Trophoblast cell (in vitro differentiated cells and primary cell): Measurements from ENCODE around the gene PTPRT.

Source experiments
- DNase-seq, 2 donors: peaks; one replicate each; pipeline ENCODE4 v3.0.0-alpha.2; 2016
- H2AFZ ChIP-seq: 2 replicates; pipeline ENCODE4 v1.6.1; 2013; ENCODE audit warnings: low read length, moderate library complexity, mild to moderate bottlenecking; ENCODE audit not compliant: insufficient read depth, poor library complexity
- H2AK5ac ChIP-seq: 2 replicates; pipeline ENCODE4 v1.6.1; 2013; ENCODE audit warnings: mild to moderate bottlenecking, low read length
- H2BK120ac ChIP-seq: 2 replicates; pipeline ENCODE4 v1.6.1; 2013; ENCODE audit warnings: low read length, mild to moderate bottlenecking, moderate library complexity; ENCODE audit not compliant: insufficient read depth, poor library complexity
- H2BK12ac ChIP-seq: 2 replicates; pipeline ENCODE4 v1.6.1; 2013; ENCODE audit warnings: mild to moderate bottlenecking, low read length, moderate library complexity
- H2BK5ac ChIP-seq: 2 replicates; pipeline ENCODE4 v1.6.1; 2013; ENCODE audit warnings: low read length, low read depth, moderate library complexity, mild to moderate bottlenecking; ENCODE audit not compliant: poor library complexity
- H3K14ac ChIP-seq: 2 replicates; pipeline ENCODE4 v1.6.1; 2013; ENCODE audit warnings: mild to moderate bottlenecking, low read length
- H3K18ac ChIP-seq: 2 replicates; pipeline ENCODE4 v1.6.1; 2013; ENCODE audit warnings: mild to moderate bottlenecking, low read length
- H3K23ac ChIP-seq: 2 replicates; pipeline ENCODE4 v1.6.1; 2013; ENCODE audit warnings: low read length
- H3K27ac ChIP-seq: 2 replicates; pipeline ENCODE4 v1.5.1; 2013; ENCODE audit warnings: low read depth, mild to moderate bottlenecking, inconsistent platforms, low read length, moderate library complexity
- H3K27me3 ChIP-seq: 2 replicates; pipeline ENCODE4 v1.6.1; 2013; ENCODE audit warnings: inconsistent platforms, mild to moderate bottlenecking, low read length, moderate library complexity; ENCODE audit not compliant: insufficient read depth
- H3K36me3 ChIP-seq, 2 experiments: 1 replicate in 1 of 2; 2 replicates in 1 of 2; pipeline ENCODE4 v1.6.1; 2013; ENCODE audit warnings: low read length in 2 of 2, mild to moderate bottlenecking in 2 of 2, moderate library complexity in 1 of 2; ENCODE audit not compliant: insufficient read depth in 2 of 2, control insufficient read depth in 1 of 2
- H3K4ac ChIP-seq: 2 replicates; pipeline ENCODE4 v1.6.1; 2013; ENCODE audit warnings: low read depth, mild to moderate bottlenecking, low read length, moderate library complexity
- H3K4me1 ChIP-seq, 2 experiments: 1 replicate in 1 of 2; 2 replicates in 1 of 2; pipeline ENCODE4 v1.6.1; 2013; ENCODE audit warnings: low read length in 2 of 2, mild to moderate bottlenecking in 2 of 2, moderate library complexity in 1 of 2; ENCODE audit not compliant: insufficient read depth in 2 of 2, control insufficient read depth in 1 of 2
- H3K4me2 ChIP-seq: 2 replicates; pipeline ENCODE4 v1.6.1; 2013; ENCODE audit warnings: inconsistent platforms, mild to moderate bottlenecking, low read length, moderate library complexity
- H3K4me3 ChIP-seq: 2 replicates; pipeline ENCODE4 v1.5.1; 2013; ENCODE audit warnings: mild to moderate bottlenecking, low read depth, low read length, inconsistent platforms
- H3K79me1 ChIP-seq: one replicate; pipeline ENCODE4 v1.6.1; 2013; ENCODE audit warnings: low read length
- H3K79me2 ChIP-seq: 2 replicates; pipeline ENCODE4 v1.6.1; 2013; ENCODE audit warnings: low read length, mild to moderate bottlenecking; ENCODE audit not compliant: control insufficient read depth, insufficient read depth, poor library complexity
- H3K9ac ChIP-seq: 2 replicates; pipeline ENCODE4 v1.6.1; 2013; ENCODE audit warnings: mild to moderate bottlenecking, low read length
- H3K9me3 ChIP-seq: 2 replicates; pipeline ENCODE4 v1.6.1; 2013; ENCODE audit warnings: low read depth, mild to moderate bottlenecking, control low read depth, inconsistent platforms, low read length; ENCODE audit not compliant: insufficient read depth
- H4K12ac ChIP-seq: 2 replicates; pipeline ENCODE4 v1.6.1; 2013; ENCODE audit warnings: low read depth, mild to moderate bottlenecking, low read length, moderate library complexity
- H4K8ac ChIP-seq: 2 replicates; pipeline ENCODE4 v1.6.1; 2013; ENCODE audit warnings: low read depth, mild to moderate bottlenecking, low read length, moderate library complexity
- H4K91ac ChIP-seq: one replicate; pipeline ENCODE4 v1.6.1; 2013; ENCODE audit warnings: low read depth, mild to moderate bottlenecking, low read length, moderate library complexity
- WGBS: extraction: QIAGEN DNeasy Blood & Tissue Kit; methylation state at CpG from one replicate; pipeline ENCODE4 v1.1.7; 2013; ENCODE audit warnings: missing lambda C conversion rate; ENCODE audit not compliant: insufficient read length, insufficient coverage; ENCODE audit errors: extremely low coverage; 5-methylcytosine and 5-hydroxymethylcytosine counted together

The PTPRT gene

DNA sequence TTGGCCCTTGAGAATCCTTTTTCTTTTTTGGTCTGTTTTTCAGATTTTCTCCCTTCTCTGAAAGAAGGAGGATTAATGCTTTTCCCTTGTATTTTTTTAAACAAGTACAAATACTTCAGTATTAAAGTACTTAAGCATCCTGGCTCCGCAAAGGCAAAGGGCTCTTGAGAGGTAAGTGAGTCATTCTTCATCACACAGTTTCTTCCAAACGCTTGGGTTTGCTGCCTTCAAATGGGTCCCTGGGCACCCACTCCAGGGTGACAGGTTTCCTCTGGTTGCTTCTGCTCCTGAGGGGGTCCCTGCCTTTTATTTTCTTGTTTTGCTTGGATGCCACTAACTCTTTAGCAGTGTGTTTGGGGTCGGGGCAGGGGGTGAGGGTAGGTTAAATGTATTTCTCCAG lies 437.1 kb downstream of the PTPRT start:
- no peaks in the 10 kb centered on the region for H3K79me2 ChIP-seq
- no peak overlapping the region for H3K4me2 ChIP-seq
- H4K12ac ChIP-seq = no peak overlapping the region
- H2BK5ac ChIP-seq = no peak overlapping the region
- H3K4me3 ChIP-seq = no peak overlapping the region
- H3K9me3 ChIP-seq = peaks cover 3% of the 10 kb centered on the region
- no peaks in the 10 kb centered on the region for H3K4me1 ChIP-seq
- H3K9ac ChIP-seq = no peak overlapping the region
- no peak overlapping the region for H2BK120ac ChIP-seq
- H2AK5ac ChIP-seq = no peak overlapping the region
- no peak overlapping the region for H3K14ac ChIP-seq
- no peak overlapping the region for H4K91ac ChIP-seq
- H3K79me1 ChIP-seq = no peaks in the 10 kb centered on the region
- no peak overlapping the region for H3K23ac ChIP-seq
- no peak overlapping the region for H4K8ac ChIP-seq
- no peaks in the 10 kb centered on the region for H3K36me3 ChIP-seq
- H2BK12ac ChIP-seq = no peak overlapping the region
- no peak overlapping the region for H3K4ac ChIP-seq
- no peak overlapping the region for H3K18ac ChIP-seq
- DNase-seq = no peak
- no CpG with 5 or more reads among the region's 3 CpGs for WGBS
- no peak overlapping the region for H2AFZ ChIP-seq
- no peak overlapping the region for H3K27ac ChIP-seq
- H3K27me3 ChIP-seq = no peaks in the 10 kb centered on the region

DNA sequence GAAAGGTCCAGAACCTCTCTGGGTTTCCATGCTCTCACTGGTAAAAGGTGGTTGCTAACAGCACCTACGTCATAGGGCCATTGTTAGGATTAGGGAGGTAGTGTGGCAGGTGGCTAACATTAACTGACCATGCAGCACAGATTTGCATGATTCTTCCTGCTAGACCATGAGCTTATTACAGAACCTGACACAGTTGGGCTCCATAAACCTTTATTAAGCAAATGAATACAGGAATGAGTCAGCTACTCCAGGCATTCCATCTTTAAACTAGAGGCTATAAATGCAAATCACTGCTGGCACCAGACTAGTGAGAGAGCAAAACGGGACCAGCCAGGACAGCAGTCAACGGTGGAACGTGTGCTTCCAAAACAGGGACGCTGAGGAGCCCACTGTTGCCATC lies 440.1 kb downstream of the PTPRT start:
- Histone ChIP-seq H3K4ac (no peak overlapping the region), H3K27me3 (no peaks in the 10 kb centered on the region), H3K79me2 (no peaks in the 10 kb centered on the region), H2AFZ (no peak overlapping the region), H3K4me1 (no peaks in the 10 kb centered on the region), H2AK5ac (no peak overlapping the region), H3K4me3 (no peak overlapping the region), H4K12ac (no peak overlapping the region), H3K23ac (no peak overlapping the region), H3K79me1 (no peaks in the 10 kb centered on the region), H3K27ac (no peak overlapping the region), H2BK5ac (no peak overlapping the region), H3K9me3 (peaks cover 3% of the 10 kb centered on the region), H3K36me3 (no peaks in the 10 kb centered on the region), H3K14ac (no peak overlapping the region), H3K18ac (no peak overlapping the region), H3K9ac (no peak overlapping the region), H3K4me2 (no peak overlapping the region), H2BK12ac (no peak overlapping the region), H4K91ac (no peak overlapping the region), H4K8ac (no peak overlapping the region), H2BK120ac (no peak overlapping the region)
- WGBS = no CpG with 5 or more reads among the region's 5 CpGs
- DNase-seq = no peak

DNA sequence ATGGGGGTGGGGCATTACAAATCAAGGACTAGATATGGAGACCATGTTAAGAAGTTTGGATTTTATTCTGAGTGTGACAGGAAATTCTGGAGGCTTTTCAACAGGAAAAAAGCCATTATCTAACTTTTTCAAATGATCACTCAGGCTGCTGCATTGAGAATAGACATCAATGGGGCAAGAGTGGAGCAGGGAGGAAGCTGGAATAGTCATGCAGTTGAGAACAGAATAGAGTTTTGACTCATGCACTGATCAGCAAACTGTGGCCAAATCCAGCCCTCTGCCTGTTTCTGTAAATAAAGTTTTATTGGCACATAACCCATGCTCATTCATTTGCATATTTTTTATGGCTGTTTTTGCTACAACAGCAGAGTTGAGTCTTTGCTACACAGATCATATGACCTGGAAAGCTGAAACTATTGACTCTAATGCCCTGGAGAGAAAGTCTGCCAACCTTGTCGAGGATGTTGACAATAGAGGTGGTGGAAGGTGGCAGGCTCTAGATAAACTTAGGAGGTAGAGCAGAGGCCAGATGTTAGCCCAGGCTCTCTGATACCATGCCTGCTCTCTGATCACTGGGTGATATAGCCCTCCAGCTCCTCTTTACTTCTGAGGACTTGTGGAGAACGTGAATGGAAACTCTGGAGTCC lies 441.8 kb downstream of the PTPRT start:
- no peak overlapping the region for H2AFZ ChIP-seq
- no peak overlapping the region for H2AK5ac ChIP-seq
- WGBS = no CpG with 5 or more reads among the region's 2 CpGs

DNA sequence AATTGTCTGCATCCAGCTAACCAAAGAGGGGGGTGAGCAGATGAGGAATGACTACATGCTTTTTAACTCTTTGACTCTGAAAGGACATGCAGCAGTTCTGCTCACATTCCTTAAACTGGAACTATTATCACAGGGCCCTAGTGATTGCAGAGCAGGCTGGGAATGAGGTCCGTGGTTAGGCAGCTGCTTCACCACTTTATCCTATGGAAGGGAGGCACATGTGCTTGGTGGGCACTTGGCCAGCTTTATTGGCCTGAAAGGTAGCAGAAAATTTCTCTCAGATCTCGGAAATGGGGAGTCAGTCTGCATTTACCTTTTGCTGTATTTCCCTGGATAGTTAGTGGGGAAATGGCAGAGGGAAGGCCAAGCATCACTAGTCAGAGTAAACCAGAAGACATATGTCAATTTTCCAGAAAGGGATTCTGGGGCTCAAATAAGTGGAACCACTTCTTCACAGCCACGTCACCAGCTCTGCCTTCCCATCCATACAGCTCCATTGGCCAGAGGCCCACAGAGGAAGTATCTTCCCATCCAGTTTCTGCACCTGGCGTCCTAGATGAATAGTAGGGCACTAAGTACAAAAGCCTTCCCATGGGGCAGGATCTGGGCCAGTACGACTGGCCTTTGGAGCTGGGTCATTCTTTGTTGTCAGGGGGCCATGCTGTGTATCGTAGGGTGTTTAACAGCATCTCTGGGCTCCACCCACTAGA lies 444.8 kb downstream of the PTPRT start:
- no peaks in the 10 kb centered on the region for H3K36me3 ChIP-seq
- H2BK5ac ChIP-seq = no peak overlapping the region
- no peak overlapping the region for H3K9ac ChIP-seq
- no peak overlapping the region for H3K18ac ChIP-seq
- H3K79me1 ChIP-seq = no peaks in the 10 kb centered on the region
- no peak overlapping the region for H3K4me2 ChIP-seq
- H3K14ac ChIP-seq = no peak overlapping the region
- H2BK120ac ChIP-seq = no peak overlapping the region
- no peaks in the 10 kb centered on the region for H3K9me3 ChIP-seq
- no peak overlapping the region for H3K23ac ChIP-seq
- H3K4ac ChIP-seq = no peak overlapping the region
- no peak overlapping the region for H4K8ac ChIP-seq
- no peak overlapping the region for H3K27ac ChIP-seq
- no peak overlapping the region for H4K12ac ChIP-seq
- no peak overlapping the region for H3K4me3 ChIP-seq
- H4K91ac ChIP-seq = no peak overlapping the region
- H3K4me1 ChIP-seq = no peaks in the 10 kb centered on the region
- H2AFZ ChIP-seq = no peak overlapping the region
- DNase-seq = no peak
- no peaks in the 10 kb centered on the region for H3K27me3 ChIP-seq
- H3K79me2 ChIP-seq = no peaks in the 10 kb centered on the region
- WGBS = no CpG with 5 or more reads among the region's 6 CpGs
- no peak overlapping the region for H2AK5ac ChIP-seq
- no peak overlapping the region for H2BK12ac ChIP-seq

More for the DNA sequence above, 441.8 kb downstream of the PTPRT start:
- H3K23ac ChIP-seq = no peak overlapping the region
- no peak overlapping the region for H3K9ac ChIP-seq
- no peak overlapping the region for H3K4me2 ChIP-seq
- DNase-seq = no peak
- H3K79me2 ChIP-seq = no peaks in the 10 kb centered on the region
- no peak overlapping the region for H3K4ac ChIP-seq
- H3K4me3 ChIP-seq = no peak overlapping the region
- H3K18ac ChIP-seq = no peak overlapping the region
- no peaks in the 10 kb centered on the region for H3K36me3 ChIP-seq
- no peak overlapping the region for H2BK5ac ChIP-seq
- H4K91ac ChIP-seq = no peak overlapping the region
- no peak overlapping the region for H3K27ac ChIP-seq
- no peaks in the 10 kb centered on the region for H3K27me3 ChIP-seq
- H3K14ac ChIP-seq = no peak overlapping the region
- H2BK12ac ChIP-seq = no peak overlapping the region
- no peaks in the 10 kb centered on the region for H3K79me1 ChIP-seq
- no peak overlapping the region for H2BK120ac ChIP-seq
- peaks cover 3% of the 10 kb centered on the region for H3K9me3 ChIP-seq
- no peak overlapping the region for H4K12ac ChIP-seq
- H3K4me1 ChIP-seq = no peaks in the 10 kb centered on the region
- H4K8ac ChIP-seq = no peak overlapping the region
